ENCODE results near the gene WDR26.
A peak's percentile ranks its signal among the peaks of the same experiment; 100 is the strongest.

WDR26 gene

GRCh38 chr1:224393294-224393693 is 41.3 kb downstream of the WDR26 start:
- no peak for DNase-seq (ENCODE audit: low read depth in 1 of 2, low spot score in 1 of 2)

DNA sequence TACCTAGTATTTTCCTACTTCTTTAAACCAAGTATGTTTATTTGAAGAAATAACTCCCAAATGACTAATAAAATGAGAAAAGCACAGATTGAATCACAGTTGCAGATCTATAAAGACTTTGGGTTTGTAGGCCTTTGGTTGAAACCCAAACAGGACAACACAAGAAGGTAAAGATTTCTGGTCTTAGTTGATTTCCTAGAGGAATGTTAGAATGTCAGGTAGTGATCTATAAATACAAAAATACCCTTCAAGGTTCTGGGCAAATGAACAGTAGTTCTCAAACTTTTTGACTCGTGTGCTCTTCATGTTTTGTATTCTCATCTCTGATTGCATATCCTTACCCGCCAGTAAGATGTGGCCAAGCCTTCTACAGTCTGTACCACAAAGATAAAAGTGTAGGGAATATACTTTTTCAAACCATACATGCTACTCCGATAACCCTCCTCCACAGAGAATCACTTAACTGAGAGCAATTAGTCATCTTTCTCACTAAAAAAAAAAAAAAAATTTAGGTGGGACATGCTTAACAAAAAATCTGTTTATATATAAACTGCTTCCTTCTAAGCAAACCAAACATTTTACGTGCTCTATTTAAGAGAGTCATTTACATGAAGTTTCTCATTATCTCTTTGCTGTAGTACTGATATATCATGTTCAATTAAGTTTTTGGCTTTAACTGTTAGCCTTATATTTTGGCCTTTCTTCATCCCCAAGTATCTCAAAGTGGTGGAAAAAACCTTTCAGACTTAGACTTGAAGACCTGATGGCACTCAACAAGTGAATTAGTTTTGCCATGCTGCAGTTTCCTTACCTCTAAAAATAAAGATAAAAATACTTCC is 42.0 kb downstream of the WDR26 start:
- no peak for DNase-seq (ENCODE audit: low read depth in 1 of 2, low spot score in 1 of 2)

DNA sequence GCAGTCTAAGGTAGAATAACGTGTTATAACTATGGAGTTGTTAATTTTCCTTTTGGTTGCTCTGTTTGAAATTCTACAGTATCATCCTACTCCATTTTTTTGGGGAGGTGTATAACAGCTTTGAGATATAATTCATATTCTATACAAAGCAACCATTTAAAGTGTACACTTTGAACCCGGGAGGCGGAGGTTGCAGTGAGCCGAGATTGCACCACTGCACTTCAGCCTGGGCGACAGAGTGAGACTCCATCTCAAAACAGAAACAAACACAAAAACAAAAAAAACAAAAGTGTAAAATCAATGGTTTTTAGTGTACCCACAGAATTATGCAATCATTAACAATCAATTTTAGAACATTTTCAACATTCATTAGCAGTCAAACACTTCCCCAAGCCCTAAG is 44.1 kb downstream of the WDR26 start:
- no peak for DNase-seq (ENCODE audit: low read depth in 1 of 2, low spot score in 1 of 2)

- no peak for DNase-seq (ENCODE audit: low read depth in 1 of 2, low spot score in 1 of 2)
Observed at GRCh38 chr1:224387943-224388342, 46.7 kb downstream of the WDR26 start.

GRCh38 chr1:224387302-224387912 is 47.2 kb downstream of the WDR26 start:
- no peak for DNase-seq (ENCODE audit: low read depth in 1 of 2, low spot score in 1 of 2)

DNA sequence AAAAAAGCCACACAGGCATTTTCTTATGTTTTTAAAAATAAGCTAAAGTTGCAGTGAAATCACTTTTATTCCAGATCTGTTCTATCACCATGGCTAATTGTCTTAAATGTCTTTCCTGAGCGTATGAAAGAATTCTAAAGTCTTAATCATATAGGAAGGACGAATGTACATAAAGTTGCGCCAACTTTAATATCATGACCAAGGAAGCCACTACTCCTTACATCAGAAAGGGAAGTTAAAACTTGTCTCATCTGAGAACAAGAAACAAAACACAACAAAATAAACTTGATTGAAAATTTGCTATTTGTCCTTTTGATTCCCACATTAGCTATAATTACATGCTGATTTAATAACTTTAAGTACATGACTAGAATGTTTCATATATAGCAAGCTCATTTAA is 51.4 kb downstream of the WDR26 start:
- no peak for DNase-seq (ENCODE audit: low read depth in 1 of 2, low spot score in 1 of 2)

- peak in 1 of 2 donors; percentile 16 for DNase-seq (ENCODE audit: low read depth in 1 of 2, low spot score in 1 of 2)
Observed at GRCh38 chr1:224381880-224382548, 52.6 kb downstream of the WDR26 start.

DNA sequence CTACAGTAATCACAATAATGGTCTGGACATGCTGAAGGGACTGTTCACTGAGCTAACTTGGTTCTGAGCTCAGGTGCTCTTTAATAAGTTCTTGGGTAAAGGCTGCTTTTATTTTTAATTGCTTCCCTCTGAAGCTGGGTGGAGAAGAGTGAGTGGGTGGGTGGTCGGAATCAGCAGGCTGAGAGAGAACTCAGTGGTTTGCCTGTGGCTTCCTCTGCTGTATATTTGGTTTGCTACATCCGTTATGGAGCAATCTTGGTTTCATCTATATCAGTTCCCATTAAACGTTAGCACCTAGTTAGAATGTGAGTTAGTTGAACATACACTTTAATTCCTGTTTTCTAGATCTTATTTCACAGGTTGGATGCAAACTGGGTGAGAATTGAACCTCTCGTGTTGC is 54.6 kb downstream of the WDR26 start:
- peak in 1 of 2 donors; percentile 24 for DNase-seq (ENCODE audit: low read depth in 1 of 2, low spot score in 1 of 2)

DNA sequence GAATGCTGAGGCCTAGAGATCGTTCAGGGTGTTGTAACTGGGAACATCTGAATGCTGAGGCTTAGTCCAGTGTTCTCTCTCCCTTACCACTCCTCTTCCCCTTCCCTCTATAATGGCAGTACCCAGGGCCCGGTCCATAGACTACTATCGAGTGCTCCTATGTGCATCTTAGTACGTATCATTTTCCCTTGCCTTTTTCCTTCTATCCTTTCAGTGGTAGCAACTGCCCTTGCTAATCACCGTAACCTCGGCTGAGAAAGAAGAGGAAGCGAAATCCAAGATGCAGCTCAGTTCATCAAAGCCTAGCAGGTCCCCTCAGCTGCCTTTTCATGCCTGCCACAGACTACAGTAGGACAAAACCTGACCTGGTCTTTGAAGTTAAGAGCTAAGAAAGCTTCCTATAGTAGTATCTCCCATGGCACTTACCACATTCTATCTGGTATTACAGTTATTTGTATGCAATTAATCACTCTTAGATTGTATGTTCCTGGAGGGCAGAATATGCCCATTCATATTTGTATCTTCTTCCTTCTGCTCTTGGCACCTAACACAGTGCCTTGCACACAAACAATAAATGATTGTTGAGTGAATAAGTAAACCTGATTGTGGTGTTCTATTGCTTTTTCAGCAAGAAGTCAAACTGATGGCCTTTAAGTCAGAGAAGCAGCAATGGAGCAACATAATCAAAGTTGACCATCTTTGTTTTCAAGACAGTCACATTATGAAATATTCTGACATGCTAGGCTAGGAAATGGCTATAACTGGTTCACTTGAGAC is 55.6 kb downstream of the WDR26 start:
- DNase-seq (ENCODE audit: low read depth in 1 of 2, low spot score in 1 of 2), result no peak

DNA sequence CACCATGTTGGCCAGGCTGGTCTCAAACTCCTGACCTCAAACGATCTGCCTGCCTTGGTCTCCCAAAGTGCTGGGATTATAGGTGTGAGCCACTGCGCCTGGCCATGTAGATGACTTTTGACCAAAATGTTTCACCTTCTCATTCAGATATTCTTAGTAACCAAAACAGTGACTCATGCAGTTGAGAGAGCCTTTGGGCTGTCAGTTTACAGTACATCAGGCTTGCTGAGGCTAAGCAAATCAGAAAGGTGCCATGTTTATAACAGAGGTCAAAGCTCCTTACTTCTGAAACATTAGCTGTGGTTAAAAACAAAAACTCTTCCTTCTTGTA is 57.0 kb downstream of the WDR26 start:
- peak in 1 of 2 donors; percentile 35 for DNase-seq (ENCODE audit: low read depth in 1 of 2, low spot score in 1 of 2)

- DNase-seq (ENCODE audit: low read depth in 1 of 2, low spot score in 1 of 2), result no peak
Observed at GRCh38 chr1:224375059-224375458, 59.5 kb downstream of the WDR26 start.

DNA sequence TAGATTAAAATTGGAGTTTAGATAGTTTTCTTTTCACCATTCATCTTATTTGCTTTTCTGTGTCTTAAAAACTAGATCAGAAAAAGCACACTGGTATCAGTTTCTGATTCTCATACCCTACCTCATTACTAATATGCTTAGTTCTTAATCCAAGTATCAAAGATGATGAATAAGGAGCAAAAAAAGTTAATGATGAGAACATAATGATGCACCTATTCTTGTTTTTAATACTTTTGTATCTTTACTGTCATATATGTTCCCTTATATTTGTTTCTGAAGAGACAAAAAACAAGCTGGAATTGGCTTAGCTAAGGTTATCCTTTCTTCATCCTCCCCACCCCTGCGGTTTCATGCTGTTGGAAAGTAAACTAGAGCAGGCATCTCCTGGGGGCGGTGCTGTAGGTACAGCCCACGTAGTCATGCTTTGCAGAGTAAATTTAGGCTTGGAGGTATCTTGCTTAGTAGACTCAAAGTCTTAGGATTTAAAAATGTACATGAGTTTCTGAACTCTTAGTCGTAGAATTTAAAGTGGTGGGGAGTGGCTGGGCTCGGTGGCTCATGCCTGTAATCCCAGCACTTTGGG is 61.5 kb downstream of the WDR26 start:
- DNase-seq (ENCODE audit: low read depth in 1 of 2, low spot score in 1 of 2), result no peak

DNA sequence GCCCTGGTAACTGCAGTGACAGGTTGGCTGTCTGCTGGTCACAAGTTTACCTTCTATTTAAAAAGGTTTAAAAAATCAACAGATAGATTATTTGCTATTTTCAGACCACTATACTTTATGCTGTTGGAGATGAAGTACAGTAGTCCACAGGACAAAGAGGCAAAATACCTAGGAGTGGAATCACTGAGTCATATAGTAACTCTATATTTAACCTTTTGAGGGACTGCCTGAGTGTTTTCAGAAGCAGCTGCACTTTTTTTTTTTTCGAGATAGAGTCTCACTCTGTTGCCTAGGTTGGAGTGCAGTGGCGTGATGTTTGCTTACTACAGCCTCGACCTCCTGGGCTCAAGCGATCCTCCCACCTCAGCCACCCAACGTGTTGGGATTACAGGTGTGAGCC is 66.2 kb downstream of the WDR26 start:
- DNase-seq (ENCODE audit: low read depth in 1 of 2, low spot score in 1 of 2), result no peak

DNA sequence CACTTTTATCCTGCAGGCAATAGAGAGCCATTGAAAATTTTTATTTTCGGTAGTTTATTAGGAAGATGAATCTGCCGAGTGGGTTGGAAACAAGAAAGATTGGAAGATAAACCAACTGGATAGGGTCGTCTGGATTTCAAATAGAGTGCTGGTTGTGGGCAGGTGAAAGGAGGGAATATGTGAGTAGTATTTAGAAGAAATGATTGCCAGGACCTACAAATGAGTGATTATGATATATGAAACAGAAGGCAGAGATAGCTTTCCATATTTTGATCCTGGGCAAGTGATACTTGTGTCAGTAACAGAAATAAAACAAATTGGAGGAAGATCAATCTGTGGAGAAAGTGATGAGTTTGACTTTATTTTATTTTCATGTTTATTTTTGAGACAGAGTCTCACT is 75.4 kb downstream of the WDR26 start:
- DNase-seq (ENCODE audit: low read depth in 1 of 2, low spot score in 1 of 2), result no peak

DNA sequence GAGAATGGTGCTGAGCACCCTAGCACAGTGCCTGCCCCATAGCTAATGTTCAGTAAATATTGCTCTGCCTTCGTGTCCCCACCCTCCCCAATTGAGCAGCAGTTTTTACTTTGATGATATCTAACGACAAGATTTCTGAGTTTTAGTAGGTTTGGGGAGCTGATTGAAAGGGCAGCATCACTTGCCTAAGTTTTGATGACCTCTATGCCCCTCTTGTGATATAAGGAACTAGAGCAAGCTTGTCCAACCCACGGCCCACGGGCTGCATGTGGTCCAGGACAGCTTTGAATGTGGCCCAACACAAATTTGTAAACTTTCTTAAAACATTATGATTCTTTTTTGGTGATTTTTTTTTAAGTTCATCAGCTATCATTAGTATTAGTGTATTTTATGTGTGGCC is 76.4 kb downstream of the WDR26 start:
- DNase-seq (ENCODE audit: low read depth in 1 of 2, low spot score in 1 of 2), result no peak

DNA sequence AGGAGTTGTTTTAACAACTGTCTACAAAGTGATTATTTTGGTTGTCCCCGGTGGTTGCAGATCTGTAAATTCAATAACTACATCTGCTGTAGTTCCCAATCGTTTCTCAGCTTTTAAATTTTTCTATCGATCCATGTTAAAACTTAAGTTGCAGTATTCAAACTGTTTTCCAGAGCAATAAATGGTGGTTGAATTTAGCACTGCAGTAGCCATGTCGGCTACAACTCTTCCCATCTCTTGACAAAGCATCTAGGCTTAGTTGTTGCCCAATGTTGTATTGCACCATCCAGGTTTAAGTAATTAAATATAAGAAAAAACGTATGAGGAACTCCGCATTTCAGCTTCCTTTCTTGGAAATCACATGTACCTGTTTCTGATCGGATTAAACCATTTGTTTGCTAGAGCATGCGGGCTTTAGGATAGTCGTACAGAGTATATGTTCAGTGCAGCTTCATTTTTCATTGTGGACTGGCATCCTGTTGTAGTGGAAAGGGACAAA is 76.9 kb downstream of the WDR26 start:
- no peak for DNase-seq (ENCODE audit: low read depth in 1 of 2, low spot score in 1 of 2)

- DNase-seq (ENCODE audit: low read depth in 1 of 2, low spot score in 1 of 2), result peak; percentile 73 to 88
Observed at GRCh38 chr1:224356685-224357625, 77.6 kb downstream of the WDR26 start, which contains the start of gene CNIH4. TSS of gene CNIH4 (plus strand) at chr1:224356879. CDS start at chr1:224356925, 46 bp downstream.

DNA sequence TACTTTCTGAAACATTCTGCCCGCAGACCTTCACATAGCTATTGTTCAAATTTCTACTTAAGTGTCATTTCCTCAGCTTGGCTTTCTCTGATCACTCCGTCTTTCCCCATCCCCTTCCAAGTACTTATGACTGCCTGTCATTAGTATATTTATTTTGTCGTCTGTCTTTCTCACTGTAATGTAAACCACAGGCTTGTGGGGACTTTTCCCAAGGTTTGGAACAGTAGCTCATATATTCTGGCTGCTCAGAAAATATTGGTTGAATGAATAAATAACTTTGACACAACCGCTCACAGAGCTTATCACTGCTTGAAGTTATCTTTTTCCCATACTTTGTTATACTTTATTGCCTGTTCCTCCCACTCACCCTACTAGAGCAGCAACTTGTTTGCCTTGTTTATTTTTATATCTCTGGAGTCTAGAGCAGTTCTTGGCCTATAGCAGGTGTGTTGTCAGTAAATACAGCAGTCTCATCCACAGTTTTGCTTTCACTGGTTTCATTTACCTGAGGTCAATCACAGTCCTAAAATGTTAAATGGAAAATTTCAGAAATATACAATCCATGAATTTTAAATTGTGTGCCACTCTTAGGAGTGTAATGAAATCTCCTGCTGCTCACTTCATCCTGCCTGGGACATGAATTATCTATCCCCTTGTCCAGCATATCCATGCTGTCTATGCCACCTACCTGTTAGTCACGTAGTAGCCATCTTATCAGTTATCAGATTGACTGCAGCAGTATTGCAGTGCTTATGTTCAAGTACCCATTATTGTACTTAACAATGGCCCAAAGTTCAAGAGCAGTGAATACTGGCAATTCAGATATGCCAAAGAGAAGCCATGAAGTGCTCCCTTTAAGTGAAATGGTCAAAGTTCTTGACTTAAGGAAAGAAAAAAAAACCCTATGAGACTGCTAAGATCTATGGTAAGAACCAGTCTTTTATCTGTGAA is 80.3 kb downstream of the WDR26 start:
- DNase-seq (ENCODE audit: low read depth in 1 of 2, low spot score in 1 of 2), result no peak

All from activated CD4-positive, alpha-beta T cell treated with anti-CD3 and anti-CD28 coated beads, Interleukin-2, amount 50 U/mL, for 24 hours (primary cell).